GM11168 (cell line): Measurements from ENCODE around the gene MESP2.
"Not testable (repeated sequence)": the region's sequence is repeated elsewhere in the genome, so short reads cannot be mapped to it uniquely, and the experiment has no call there.

Source experiments
- in situ Hi-C: fragments of 300-500 bp; cut with MboI; formaldehyde crosslinking; loops from one replicate; pipeline ENCODE4 v1.12.0; 2022; ENCODE audit warnings: low sequenced_read_pairs; ENCODE audit not compliant: unreplicated experiment

The MESP2 gene

DNA sequence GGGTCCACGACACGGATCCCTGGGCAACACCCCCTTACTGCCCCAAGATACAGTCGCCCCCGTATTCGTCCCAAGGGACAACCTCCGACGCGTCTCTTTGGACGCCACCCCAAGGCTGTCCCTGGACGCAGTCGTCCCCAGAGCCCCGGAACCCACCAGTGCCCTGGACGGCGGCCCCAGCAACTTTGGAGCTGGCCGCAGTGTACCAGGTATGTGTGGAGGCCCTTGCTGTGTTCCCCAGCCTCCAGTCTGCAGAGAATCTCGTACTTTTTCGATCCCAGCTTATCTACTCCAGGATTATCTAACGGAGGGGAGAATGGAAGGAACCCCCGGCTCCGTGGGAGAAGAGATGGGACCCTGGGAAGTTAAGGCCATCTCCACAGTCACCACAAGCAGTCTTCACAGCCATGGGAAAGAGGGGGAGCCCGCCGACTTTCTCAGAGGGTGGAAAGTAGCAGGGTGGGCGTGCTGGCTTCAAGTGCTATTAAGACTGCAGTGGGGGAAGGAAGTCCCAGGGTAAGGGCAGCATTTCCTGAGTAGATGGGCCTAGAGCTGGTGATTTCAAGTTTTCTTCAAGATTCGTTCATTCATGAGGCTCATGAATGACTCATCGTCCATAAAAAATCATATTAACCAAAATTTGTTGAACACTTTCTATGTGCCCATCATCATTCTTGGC is 1.1 kb downstream of the MESP2 start:
- in situ Hi-C loops = no loop called here

DNA sequence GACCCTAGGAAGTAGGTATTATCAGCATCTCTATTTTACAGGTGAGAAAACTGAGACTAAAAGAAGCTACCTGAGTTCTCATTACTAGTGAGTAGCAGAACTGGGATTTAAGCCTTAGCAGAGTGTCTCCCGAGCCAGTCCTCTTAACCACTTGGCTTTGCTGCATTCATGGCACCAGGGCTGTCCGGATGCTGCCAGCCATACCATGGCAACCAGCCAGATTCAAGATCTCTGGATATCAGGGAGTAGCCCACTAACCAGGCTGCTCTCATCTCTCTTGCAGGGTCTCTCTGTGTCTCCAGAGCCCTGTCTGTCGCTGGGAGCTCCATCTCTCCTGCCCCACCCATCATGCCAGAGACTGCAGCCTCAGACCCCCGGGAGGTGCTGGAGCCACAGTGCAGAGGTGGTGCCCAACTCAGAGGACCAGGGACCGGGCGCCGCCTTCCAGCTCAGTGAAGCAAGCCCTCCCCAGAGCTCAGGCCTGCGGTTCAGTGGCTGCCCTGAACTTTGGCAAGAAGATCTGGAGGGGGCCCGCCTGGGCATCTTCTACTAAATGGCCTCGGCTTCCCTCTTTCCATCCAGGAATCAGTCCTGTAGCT is 1.7 kb downstream of the MESP2 start:
- in situ Hi-C loops = no loop called here

DNA sequence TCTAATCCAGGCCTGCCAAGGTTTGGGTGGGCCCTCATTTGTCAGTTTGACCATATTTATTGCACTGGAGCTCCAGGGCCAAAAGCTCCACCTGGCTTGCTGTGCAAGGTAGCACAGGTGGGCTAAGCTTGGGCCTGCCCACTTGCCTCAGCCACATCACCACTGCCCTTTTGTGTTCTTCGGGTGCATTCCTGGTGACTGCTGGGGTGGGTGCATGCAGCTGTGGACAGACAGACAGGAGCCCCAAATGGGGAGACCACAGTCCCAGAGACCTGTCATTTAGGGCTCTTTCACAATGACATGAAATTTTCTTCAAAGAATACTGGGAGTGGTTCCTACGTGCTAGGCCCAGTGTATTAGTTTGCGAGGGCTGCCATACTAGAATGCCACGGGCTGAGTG is 2.7 kb downstream of the MESP2 start:
- in situ Hi-C loops = no loop called here

GRCh38 chr15:89780601-89781000 is 4.5 kb downstream of the MESP2 start:
- in situ Hi-C loops = no loop called here

DNA sequence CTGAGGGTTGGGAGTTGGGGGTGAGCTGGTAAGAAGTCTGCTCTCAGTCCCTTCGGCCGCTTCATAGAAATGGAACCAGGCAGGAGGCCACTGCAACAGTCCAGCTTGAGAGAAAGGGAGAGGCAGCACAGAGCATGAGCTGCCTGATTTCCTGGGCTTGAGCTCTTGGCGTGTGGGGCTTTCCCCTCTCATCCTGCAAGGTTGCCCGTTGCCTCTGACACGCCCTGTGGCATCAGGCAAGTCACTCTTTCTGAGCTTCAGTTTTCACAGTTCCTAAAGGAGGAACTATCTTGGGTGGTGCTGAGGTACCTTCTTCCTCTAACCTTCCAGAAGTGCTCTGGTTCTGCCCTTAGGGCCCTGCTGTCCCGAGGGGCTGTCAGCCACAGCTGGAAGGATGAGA is 4.9 kb downstream of the MESP2 start:
- in situ Hi-C loops = no loop called here

GRCh38 chr15:89781891-89782618 is 5.9 kb downstream of the MESP2 start:
- in situ Hi-C loops = no loop called here

DNA sequence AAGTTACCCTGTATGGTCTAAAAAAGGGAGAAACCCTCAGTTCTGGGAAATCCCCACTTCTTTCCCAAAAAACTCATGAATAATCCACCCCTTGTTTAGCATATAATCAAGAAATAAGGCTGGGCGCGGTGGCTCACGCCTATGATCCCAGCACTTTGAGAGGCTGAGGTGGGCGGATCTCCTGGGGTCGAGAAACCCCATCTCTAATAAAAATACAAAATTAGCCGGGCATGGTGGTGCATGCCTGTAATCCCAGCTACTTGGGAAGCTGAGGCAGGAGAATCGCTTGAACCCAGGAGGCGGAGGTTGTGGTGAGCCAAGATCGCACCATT is 6.5 kb downstream of the MESP2 start:
- in situ Hi-C loops = not testable (repeated sequence)

DNA sequence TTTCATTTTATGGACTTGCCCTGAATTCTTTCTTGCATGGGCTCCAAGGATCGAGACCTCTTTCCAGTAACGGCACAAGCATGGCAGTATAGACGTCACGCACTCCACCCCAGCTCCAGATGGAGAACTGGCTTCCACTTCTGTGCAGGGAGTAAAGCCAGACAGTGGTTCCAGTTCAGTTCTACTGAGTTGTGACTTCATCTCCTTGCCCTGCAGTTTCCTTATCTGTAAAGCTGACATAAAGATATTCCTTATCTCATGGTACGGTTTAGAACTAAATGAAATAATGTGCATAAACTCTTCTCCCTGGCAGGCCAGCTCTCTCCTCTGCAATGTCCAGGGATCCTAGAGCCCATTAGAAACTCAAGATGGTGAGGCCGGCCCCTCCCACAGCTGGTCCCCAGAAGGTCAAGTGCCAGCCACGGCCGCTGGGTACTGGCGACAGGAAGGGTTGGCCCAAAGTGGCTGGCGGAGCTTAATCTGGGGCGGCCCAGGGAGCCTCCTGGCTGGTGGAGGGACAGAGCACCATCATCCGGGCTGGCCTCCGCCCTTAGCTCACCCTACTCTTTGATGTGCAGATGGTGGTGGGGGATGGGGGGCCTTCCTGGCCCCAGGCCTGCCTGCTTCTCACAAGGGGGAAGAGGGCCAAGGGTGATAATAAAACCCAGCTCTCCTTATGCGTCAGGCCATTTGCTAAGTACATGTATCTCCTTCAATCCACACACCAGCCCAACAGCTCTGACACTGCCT is 7.2 kb downstream of the MESP2 start:
- in situ Hi-C loops = no loop called here

- in situ Hi-C loops = no loop called here
Measured at GRCh38 chr15:89783861-89784685, 7.9 kb downstream of the MESP2 start.

GRCh38 chr15:89784686-89784960 is 8.5 kb downstream of the MESP2 start:
- in situ Hi-C loops = no loop called here

- in situ Hi-C loops = no loop called here
Measured at GRCh38 chr15:89785064-89785773, 9.1 kb downstream of the MESP2 start.

GRCh38 chr15:89785774-89786140 is 9.6 kb downstream of the MESP2 start:
- in situ Hi-C loops = no loop called here

DNA sequence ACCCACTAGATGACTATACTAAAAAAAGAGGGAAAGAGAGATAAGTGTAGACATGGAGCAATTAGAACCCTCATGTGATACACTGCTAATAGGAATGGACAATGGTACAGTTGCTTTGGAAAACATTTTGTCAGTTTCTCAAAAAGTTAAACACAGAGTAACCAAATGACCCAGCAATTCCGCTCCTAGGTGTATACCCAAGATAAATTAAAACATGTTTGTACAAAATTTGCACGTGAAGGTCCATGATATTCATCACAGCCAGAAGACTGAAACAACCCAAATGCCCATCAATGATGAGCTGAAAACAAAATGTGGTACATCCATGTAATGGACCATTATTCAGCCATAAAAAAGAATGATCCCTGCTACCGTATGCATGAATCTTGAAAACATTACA is 11.8 kb downstream of the MESP2 start:
- in situ Hi-C loops = no loop called here

DNA sequence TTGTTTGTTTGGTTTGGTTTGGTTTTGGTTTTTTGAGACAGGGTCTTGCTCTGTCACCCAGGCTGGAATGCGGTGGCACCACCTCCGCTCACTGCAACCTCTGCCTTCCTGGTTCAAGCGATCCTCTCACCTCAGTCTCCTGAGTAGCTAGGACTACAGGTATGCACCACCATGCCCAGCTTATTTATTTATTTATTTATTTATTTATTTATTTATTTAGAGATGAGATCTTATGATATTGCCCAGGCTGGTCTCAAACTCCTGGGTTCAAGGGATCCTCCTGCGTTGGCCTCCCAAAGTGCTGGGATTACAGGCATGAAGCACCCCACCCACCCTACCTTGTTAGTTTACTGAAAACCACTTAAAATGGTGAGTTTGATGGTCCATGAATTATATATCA is 12.5 kb downstream of the MESP2 start:
- in situ Hi-C loops = not testable (repeated sequence)

DNA sequence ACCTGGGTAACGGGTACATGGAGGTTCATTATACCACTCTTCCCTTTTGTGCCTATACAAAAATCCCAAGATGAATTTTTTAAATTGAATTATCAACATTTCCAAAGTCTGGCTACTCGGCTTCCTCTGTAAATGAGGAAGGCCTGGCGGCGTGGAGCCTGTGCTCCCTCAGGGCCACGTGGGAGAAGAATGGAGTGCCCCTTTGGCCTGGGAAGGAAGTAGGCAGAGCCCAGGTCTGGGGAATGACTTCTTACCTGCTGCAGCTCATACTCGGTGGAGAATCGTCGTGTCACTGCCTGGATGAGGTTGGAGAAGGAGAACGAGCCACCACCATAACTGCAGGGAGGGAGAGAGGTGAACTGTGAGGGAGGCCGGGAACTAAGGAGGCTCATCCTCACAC is 14.1 kb downstream of the MESP2 start:
- in situ Hi-C loops = no loop called here

DNA sequence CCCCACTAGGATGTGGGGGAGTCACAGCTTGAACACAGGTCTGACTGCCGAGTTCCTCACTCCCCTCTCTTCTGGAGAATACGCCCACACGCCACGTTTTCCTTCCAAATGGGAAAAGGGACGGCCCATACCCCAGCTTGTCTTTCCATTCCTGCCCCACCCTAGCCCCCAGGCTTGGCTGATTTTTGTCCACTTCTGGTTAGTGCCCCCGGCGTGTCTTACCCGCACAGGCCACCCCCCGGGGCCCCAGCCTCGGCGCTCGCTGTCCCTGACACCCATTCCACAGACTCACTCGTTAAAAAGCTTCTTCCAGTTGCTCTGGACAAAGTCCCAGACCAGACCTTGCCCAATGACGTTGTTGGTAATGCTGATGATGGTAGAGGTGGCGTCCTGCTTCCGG is 14.5 kb downstream of the MESP2 start:
- in situ Hi-C loops = no loop called here

- in situ Hi-C loops = no loop called here
Measured at GRCh38 chr15:89792106-89792805, 16.1 kb downstream of the MESP2 start.

- in situ Hi-C loops = no loop called here
Measured at GRCh38 chr15:89794627-89795241, 18.6 kb downstream of the MESP2 start.

GRCh38 chr15:89795996-89796395 is 19.9 kb downstream of the MESP2 start:
- in situ Hi-C loops = no loop called here
